ENCODE measurements around the gene CACFD1. TPM values are rescaled to one million over a fixed set of nuclear protein-coding genes. Genes with fewer than 3 reads are reported as not detected.

CACFD1 gene
- total RNA-seq, 2 experiments from 2014 or later, result 1.3 to 1.4 TPM

DNA sequence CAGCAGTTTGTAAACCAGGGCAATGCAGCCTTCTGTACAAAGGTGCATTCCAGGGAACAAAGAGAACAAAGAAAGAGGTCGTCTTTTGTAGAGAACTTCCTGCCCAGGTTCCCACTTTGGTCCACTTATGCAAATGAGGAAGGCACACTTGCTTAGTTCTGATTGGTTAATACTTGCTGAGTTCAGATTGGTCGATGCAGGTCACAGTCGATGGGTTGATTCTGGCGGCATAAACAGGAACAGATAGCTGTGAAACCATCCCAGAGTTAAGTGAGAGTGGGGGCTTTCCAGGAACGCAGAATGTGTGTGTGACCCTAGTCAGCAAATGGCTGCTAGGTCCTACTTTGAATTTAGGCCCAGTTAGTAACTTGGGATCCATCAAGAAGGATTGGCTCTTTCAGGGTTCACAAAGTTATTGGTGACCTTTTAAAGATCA, 39.4 kb upstream of the CACFD1 start:
- no peak for ATAC-seq
- ChIA-PET CTCF (no interaction called here), POLR2A (no interaction called here)
- Mint-ChIP-seq H3K27me3 (peaks cover 4% of the 10 kb centered on the region), H3K9me3 (no peaks in the 10 kb centered on the region), H3K36me3 (ENCODE audit: low read depth) (peaks cover 16% of the 10 kb centered on the region), H3K4me1 (ENCODE audit: low read depth) (peaks cover 49% of the 10 kb centered on the region), H3K4me3 (peak overlapping the region; percentile 4), H3K27ac (peak overlapping the region; percentile 87)
- intact Hi-C loops (cut with micrococcal nuclease), result no loop called here
- TF ChIP-seq, protein P1, sequence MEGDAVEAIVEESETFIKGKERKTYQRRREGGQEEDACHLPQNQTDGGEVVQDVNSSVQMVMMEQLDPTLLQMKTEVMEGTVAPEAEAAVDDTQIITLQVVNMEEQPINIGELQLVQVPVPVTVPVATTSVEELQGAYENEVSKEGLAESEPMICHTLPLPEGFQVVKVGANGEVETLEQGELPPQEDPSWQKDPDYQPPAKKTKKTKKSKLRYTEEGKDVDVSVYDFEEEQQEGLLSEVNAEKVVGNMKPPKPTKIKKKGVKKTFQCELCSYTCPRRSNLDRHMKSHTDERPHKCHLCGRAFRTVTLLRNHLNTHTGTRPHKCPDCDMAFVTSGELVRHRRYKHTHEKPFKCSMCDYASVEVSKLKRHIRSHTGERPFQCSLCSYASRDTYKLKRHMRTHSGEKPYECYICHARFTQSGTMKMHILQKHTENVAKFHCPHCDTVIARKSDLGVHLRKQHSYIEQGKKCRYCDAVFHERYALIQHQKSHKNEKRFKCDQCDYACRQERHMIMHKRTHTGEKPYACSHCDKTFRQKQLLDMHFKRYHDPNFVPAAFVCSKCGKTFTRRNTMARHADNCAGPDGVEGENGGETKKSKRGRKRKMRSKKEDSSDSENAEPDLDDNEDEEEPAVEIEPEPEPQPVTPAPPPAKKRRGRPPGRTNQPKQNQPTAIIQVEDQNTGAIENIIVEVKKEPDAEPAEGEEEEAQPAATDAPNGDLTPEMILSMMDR (IDR thresholded peaks at IDR 0.05), result no peak
- DNase-seq, result peak; percentile 69

DNA sequence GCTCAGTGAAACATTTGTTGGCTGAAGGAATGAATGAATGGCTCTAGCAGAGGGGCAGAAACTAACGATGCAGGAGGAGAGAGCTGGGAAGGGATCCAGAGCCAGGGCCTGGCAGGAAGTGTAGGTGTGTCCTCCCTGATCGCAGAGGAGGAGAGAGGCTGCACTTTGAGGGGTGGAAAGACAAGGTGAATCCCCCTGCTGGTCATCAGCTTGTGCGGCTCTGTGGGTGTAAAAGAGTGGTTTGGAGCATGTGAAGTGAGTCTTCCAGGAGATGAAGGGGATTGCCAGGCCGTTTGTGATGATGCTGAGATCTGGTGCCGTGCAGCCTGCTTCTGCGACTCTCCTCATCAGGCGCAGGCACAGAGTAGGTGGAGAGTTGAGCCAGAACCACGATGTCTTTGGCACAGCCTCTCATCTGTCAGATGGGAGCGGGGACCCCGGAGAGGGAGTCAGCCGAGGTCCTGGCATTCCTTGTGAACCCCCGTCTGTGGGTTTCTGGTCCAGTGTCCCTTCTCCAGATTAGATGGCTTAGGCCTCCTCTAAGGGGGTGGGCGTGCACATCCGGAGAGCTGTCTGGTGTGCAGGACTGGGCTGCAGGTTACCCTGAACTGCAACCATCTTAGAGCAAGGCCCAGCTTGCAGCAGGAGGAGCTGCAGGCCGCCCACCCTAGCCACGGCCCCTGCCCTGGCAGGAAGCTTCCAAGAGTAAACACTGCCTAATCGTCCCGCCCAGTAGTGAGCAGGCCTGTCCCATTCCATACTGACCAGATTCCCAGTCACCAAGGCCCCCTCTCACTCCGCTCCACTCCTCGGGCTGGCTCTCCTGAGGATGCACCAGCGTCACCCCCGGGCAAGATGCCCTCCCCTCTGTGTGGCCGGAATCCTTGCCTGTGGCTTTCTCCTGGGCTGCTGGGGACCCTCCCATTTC, 37.9 kb upstream of the CACFD1 start, which contains the start of gene ADAMTS13:
Gene ADAMTS13 (plus strand): TSS at position 753 of the 928 bp plus-strand sequence. CDS start 77 bp downstream, at position 830.
- Mint-ChIP-seq H3K36me3 (ENCODE audit: low read depth) (peaks cover 1% of the 10 kb centered on the region), H3K4me1 (ENCODE audit: low read depth) (peaks cover 35% of the 10 kb centered on the region), H3K27ac (peak within 1 kb of the TSS; percentile 87), H3K9me3 (no peaks in the 10 kb centered on the region), H3K4me3 (peak within 1 kb of the TSS; percentile 3), H3K27me3 (peaks cover 7% of the 10 kb centered on the region)
- ChIA-PET POLR2A (interaction anchor here (0.6 to 1.2 kb wide), 2 partner anchors 38 to 59 kb away, joined by 3 read pairs; partner anchors contain the start of gene CACFD1), CTCF (interaction anchor here (1.0 kb wide), 1 partner anchor 50 kb away, joined by 4 read pairs; no protein-coding TSS in a partner anchor)
- DNase-seq (peak; percentile 92), ATAC-seq (peak; percentile 72)
- intact Hi-C loops (cut with micrococcal nuclease), result no loop called here
- TF ChIP-seq, protein P1 (IDR thresholded peaks at IDR 0.05), result peak; percentile 14

GRCh38 chr9:133423216-133423615, 36.6 kb upstream of the CACFD1 start:
- ChIA-PET CTCF (no interaction called here), POLR2A (interaction anchor here (1.1 kb wide), 1 partner anchor 11 kb away, joined by 3 read pairs; no protein-coding TSS in a partner anchor)
- Mint-ChIP-seq H3K27me3 (peaks cover 19% of the 10 kb centered on the region), H3K9me3 (no peaks in the 10 kb centered on the region), H3K27ac (peak overlapping the region; percentile 62), H3K4me1 (ENCODE audit: low read depth) (peaks cover 37% of the 10 kb centered on the region), H3K36me3 (ENCODE audit: low read depth) (no peaks in the 10 kb centered on the region), H3K4me3 (no peak overlapping the region)
- TF ChIP-seq, protein P1 (IDR thresholded peaks at IDR 0.05), result no peak
- intact Hi-C loops (cut with micrococcal nuclease), result no loop called here
- ATAC-seq, result no peak
- no peak for DNase-seq

DNA sequence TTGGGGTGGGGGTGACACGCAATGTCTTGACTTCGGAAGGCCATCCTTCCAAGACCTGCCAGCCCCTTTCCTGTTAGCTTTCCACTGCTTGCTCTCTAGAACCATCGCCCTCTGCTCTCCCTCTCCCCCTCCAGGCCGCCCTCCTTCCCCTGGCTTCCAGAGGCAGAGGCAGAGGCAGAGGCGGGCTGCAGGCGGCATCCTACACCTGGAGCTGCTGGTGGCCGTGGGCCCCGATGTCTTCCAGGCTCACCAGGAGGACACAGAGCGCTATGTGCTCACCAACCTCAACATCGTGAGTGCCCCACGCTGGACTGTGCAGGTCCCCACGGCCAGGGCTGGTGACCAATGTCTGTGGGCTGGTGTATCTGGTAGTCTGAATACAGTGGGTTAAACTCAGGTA, 35.6 kb upstream of the CACFD1 start:
- no peak overlapping the region for H3K27ac Mint-ChIP-seq
- POLR2A ChIA-PET, result interaction anchor here (1.1 to 1.6 kb wide), 2 partner anchors 12 to 72 kb away, joined by 3 to 4 read pairs; no protein-coding TSS in a partner anchor
- H3K4me1 Mint-ChIP-seq (ENCODE audit: low read depth), result peaks cover 30% of the 10 kb centered on the region
- CTCF ChIA-PET, result no interaction called here
- no peak overlapping the region for H3K4me3 Mint-ChIP-seq
- TF ChIP-seq, protein P1 (IDR thresholded peaks at IDR 0.05), result no peak
- ATAC-seq (no peak), DNase-seq (no peak)
- peaks cover 19% of the 10 kb centered on the region for H3K27me3 Mint-ChIP-seq
- no peaks in the 10 kb centered on the region for H3K9me3 Mint-ChIP-seq
- intact Hi-C loops (cut with micrococcal nuclease), result no loop called here
- H3K36me3 Mint-ChIP-seq (ENCODE audit: low read depth), result no peaks in the 10 kb centered on the region

All from activated CD8-positive, alpha-beta T cell treated with anti-CD3 and anti-CD28 coated beads for 36 hours (primary cell).